Raji (cell line): ENCODE data around the gene PPP1R12A.

Experiments
- POLR2A ChIP-seq: IDR thresholded peaks from 2 replicates; pipeline ENCODE4 v1.6.1; 2011; ENCODE audit warnings: low read depth, low read length, control low read depth; ENCODE audit not compliant: insufficient read depth

The PPP1R12A gene

DNA sequence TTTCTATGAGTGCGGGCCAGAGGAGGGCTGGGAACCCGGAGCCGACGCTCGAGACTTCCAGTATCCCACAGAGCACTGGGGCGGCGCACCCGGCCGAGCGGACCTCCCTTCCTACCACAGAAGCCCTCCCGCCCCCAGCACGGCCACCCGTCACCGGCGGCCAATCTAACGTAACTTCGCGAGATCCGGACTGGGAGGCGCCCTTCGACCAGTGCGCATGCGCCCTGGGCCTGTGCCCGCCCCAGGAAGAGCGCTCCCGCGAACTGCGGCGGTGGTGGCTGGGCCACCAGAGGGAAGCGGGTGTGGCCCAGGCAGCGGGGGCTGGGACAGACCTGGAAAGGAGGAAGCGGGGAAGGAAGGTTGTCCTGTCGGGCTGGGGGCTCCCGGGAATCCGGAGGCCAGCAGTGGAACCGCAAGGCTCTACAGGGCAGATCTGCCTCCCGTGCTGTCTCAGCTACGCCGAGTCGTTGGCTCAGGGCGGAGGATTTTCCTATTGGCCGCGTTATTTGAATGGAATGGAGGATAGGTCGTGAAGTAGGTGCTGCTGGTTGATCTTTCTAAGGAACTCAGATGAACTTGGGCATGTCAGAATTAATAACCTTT is at the start of gene PPP1R12A:
TSS of gene PPP1R12A (minus strand) at position 77 of the 603 bp plus-strand sequence. CDS start 166 bp downstream, outside the sequence.
- TF ChIP-seq POLR2A = peak; percentile 93

DNA sequence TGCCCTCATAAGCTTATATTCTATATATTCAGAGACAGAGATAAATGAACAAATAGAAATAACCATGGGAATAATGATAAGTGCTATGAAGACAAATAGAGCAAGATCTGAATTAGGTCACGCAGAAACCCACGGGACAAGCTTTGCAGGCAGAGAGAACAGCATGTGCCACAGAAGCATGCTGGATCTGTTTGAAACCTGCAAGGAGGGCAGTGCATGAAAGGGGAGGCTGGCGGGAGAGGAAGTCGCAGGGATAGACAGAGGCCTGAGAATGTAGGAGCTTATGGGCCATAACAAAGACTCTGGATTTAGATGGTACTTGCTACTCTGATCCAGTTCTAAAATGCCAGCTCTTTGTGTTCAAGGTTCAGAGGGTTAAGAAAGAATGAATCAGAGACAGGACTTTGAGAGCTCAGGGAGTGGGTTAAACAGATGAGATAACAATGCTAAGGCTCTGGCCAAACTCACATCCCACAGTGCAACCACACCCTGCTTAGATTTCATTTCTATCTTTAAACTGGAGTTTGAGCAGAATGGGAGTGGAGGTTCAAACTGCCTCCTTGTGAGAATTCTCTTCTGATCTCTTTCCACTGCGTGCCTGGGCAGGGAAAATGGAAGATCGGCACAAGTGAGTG is 49.2 kb upstream of the PPP1R12A start:
- TF ChIP-seq POLR2A = no peak

DNA sequence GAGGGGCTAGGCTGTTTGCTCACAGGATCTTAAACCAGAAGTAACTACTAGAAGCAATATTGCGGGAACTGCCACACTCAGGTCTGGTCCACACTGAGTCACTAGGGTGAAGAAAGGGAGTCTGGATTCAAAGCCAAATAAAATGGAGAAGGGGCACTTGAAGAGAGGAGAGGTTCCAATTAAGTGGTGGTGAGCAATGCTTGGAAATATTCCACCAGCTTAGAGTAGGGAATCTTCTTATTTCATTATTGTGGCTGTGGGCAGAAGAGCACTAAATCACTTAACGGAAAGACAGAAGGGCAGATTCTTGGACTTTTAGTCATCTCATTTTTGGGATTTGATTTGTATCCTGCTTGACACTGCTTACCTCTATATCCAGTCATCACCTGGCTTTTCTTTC is 48.6 kb upstream of the PPP1R12A start:
- no peak for TF ChIP-seq POLR2A

DNA sequence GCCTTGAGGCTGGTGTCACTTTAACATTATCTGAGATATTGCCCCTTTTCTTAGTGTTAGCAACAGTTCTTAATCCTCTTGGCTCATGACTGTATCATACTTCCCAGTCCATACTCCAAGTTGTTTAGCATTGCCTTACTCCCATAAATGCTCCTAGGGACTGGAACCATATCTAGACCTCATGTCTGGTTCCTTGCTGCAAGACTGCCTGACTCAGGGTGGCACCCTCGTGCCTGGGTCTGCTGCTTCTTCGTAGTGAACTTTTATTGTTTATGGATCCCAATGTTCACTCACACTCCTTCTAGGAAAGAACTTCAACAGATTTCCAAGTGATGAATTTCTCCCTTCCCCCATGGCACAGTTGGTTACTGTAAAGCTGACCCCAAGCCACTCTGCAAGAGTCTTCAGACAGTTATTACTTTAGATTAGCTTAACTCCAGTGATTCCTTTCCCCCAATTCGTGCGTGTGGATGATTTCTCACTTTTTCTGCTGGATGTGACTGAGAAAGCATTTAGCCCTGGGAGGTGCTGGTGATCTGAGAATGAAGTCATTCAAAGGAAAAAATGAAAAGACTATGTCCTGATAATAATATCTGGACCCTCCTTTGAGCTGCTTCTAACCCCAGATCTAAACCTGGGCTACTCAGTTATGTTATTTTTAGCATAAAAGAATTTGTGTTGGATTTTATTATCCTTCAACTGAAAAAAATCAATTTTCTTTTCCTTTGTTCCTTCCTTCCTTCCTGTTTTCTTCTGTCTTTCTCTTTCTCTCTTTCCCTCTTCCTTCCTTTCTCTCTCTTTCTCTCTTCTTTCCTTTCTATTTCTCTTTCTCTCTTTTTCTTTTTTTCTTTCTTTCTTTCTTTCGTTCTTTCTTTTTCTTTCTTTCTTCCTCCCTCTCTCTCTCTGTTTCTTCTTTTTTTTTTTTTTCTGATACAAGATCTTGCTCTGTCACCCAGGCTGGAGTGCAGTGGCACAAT is 47.5 kb upstream of the PPP1R12A start:
- no peak for TF ChIP-seq POLR2A

DNA sequence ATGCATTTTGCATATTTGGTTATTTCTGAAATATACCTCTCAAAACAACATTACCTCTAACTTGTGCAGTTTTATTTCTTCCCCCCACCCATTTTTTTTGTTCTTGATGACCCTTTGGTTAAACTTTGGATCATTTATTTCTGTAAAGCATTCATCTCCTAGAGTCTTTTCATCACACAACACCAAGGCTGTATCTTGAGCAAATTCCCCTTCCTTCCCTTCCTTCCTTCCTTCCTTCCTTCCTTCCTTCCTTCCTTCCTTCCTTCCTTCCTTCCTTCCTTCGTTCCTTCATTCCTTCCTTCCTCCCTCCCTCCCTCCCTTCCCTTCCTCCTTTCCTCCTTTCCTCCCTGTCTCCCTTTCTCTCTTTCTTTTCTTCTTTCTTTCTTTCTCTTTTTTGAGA is 43.8 kb upstream of the PPP1R12A start:
- no peak for TF ChIP-seq POLR2A

DNA sequence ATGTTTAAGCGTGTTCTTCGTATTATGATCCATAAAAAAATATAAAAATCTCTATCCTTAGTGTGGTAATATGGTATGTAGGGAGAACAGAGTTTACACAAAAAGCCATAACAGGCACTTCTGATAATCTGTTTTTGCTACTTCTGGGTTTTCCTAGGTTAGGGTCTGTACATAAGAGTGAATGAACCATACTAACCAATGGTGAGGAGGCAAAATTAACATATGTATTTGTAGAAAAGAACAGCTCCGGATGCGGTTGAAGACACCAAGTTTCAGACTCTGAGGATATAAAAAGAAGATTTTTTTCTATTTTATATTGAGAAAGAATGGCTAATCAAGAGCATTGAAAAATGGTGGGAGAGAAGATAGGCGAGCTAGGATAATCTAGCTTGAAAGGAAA is 40.2 kb upstream of the PPP1R12A start:
- TF ChIP-seq POLR2A = no peak

DNA sequence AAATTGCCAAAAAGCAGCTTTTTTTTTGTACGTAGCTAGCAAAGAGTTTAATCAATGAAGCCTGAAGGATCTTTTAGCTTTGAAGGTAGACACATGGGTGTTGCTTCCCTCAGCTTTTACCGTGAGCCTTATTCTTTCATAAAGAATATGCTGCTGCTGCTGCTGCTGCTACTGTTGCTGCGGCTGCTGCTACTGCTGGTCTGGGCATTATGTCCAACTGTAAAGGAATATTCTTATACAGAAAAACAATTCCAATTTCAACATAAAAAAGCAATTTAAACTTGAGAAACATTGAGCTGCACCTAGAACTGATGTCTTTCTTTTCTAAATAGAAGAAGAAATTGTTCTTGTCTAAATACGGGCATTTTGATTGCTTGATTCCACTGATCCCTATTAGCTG is 38.9 kb upstream of the PPP1R12A start:
- TF ChIP-seq POLR2A = no peak

DNA sequence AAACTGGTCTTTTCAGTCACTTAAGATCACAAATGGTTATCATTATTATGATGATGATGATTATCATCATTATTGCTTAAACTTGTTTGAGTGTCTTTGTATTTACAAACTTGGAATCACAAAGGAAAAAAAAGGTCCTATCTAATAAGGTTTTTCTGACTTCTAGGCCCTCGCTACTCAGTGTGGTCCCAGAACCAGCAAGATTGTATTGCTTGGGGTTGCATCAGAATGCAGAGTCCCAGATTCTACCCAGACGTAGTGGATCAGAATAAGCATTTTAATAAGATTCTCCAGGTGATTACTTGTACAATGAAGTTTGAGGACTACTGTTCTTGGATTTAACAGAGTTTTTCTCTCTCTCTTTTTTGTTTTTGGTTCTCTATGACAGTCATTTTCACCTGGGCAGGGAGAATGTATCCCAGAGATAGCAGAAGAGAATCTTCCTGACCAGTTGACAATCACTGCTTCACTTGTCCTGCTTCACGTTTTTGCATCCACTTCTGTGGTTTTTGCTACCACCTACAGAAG is 29.3 kb upstream of the PPP1R12A start:
- TF ChIP-seq POLR2A = no peak

DNA sequence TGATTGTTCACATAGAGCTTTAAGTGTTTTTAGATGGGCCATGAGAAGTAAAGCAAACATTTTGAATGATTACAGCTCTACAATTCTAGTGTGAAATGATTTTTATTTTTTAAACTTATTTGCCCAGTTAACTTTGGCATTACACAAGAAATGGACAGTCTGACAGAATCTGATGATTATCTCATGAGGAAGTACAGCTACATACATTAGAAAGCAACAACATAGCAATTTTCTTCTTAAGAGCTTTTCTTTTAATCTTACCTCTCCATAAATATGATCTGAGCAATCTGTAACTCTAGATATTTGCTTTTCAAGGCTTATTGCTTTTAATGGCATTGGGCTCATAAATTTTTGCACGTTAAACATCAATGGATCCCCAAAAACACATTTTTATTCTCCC is 26.5 kb upstream of the PPP1R12A start:
- no peak for TF ChIP-seq POLR2A

DNA sequence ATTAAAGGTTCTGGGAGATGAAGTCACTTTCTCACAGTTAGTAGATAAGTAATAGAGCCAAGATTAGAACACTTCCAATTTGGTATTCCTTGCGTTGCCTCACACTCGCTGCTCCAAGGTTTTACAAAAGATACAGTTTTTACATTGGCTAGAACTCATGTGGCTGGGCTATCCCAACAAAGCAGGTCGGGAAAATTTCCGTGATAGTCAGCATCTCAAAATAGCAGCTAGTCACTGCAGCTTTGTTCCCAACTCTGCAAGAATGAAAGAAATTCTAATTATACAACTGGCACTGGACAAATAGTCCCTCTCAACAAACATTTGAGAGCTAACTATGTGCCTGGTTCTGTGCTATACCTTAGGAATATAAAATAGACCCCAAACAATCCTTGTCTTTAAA is 24.6 kb upstream of the PPP1R12A start:
- no peak for TF ChIP-seq POLR2A

DNA sequence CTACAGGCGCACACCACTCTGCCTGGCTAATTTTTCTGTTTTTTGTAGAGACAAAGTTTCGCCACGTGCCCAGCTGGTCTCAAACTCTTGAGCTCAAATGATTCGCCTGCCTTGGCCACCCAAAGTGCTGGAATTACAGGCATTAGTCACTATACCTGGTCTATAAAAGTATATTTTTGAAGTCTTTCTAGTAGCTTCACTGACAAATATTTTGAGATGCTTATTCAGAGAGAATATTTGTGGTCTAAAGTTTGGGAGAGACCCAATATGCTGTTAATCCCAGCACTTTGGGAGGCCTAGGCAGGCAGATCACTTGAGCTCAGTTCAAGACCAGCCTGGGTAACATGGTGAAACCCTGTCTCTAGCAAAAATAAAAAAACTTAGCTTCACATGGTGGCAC is 22.0 kb upstream of the PPP1R12A start:
- no peak for TF ChIP-seq POLR2A

DNA sequence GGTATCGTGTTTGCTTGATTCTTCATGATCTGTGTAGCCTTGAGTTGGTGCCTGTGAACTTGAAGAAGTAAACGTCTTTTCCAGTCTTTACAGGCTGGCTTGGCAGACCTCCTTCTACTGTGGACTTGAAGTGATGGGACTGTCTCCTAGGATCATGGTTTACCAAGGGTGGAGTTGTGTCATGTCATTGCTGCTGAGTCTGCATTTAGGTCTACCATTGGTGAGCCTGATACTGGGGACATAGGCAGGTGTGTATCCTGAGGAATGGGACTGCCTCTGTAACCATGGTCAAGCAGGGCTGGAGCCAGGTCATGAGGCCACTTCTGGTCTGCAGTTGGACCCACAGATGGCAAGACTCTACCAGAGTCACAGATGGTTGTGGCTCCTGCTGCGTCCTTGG is 20.7 kb upstream of the PPP1R12A start:
- no peak for TF ChIP-seq POLR2A

DNA sequence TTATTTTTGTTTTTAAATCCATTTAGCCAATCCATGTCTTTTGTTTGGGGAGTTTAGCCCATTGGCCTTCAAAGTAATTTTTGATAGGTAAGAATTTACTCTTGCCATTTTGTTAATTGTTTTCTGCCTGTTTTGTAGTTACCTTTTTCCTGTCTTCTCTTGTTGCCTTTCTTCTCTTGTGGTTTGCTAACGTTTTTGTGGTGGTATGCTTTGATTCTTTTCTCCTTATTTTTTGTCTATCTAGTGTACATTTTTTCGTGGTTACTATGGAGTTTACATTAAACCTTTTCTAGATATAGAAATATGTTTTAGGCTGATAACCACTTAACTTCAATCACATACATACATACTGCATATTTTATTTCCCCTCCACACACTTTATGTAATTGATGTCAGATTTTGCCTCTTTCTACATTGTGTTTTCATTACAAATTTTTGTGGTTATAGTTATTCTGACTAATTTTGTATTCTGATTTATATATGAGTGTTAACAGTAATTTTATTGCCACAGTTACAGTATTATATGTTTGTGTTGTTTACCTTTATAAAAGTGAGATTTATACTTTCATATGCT is 19.2 kb upstream of the PPP1R12A start:
- TF ChIP-seq POLR2A = no peak

DNA sequence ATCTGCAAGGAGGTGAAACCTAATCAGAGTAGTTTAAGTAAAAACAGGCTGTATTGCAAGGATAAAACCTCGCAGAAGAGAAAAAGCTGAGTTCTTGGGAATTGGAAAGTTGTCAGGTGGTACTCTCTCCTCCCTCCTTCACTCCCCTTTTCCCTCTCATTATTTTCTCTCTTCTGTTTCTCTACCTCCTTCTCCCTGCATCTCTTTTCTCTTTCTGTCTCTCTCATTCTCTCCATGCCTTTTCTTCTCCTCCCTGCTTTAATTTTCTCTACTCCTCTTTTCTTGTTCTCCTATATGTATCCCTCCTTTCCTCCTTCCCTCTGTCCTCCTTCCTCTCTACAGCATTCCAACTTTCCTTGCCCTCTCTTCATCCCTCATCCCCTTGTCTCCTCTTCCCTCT is 14.2 kb upstream of the PPP1R12A start:
- no peak for TF ChIP-seq POLR2A

DNA sequence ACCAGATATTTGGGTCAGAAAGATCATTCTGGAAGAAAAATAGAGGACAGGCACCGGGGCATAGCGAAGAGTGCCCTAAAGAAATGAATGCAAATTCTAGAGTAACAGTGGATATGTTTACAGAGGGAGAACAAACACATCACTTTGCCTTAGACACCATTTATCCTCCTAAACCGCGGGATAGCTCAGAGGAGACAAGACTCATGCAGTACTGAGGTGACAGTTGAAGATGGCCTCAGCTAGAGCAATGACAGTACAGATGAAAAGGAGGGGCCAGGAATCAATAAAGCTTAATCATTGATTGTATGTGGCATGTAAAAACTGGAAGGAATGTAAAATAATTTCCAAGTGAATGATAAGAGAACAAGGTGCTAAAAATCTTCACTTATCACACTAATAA is 10.5 kb upstream of the PPP1R12A start:
- TF ChIP-seq POLR2A = no peak
